Panc1 (cell line): ENCODE measurements around the gene CAPNS1. TPM values are rescaled to one million over a fixed set of nuclear protein-coding genes. Genes with fewer than 3 reads are reported as not detected.

ENCODE experiments used
- ATAC-seq: fragments of 200-7000 bp; cut with Tn5 transposase; 2 replicates; pipeline ENCODE4 v1.9.1; 2020; ENCODE audit warnings: mild to moderate bottlenecking, moderate library complexity
- BruUV-seq: library from RNA; stranded (reverse); fragments of 400-500 nt; replicated peaks from 2 replicates; lab custom pipeline; 2021; lab: Mats Ljungman, UMichigan
- CTCF ChIA-PET: fragments of 300-600 bp; sonication (Branson Sonifier 250); formaldehyde crosslinking; loops from one replicate; lab custom pipeline; 2022; ENCODE audit warnings: antibody characterized with exemption; lab: Charles Lee
- POLR2A ChIA-PET: fragments of 300-600 bp; sonication (Branson Sonifier 250); formaldehyde crosslinking; loops from one replicate; lab custom pipeline; 2022; ENCODE audit warnings: antibody characterized with exemption; lab: Charles Lee
- DNase-seq: peaks from one replicate; pipeline ENCODE4 v3.0.0-alpha.2; 2010; ENCODE audit warnings: low read depth, low spot score
- H3K27ac ChIP-seq: 2 replicates; pipeline ENCODE4 v1.5.1; 2011; ENCODE audit warnings: mild to moderate bottlenecking, low read length, inconsistent platforms
- H3K27me3 ChIP-seq: fragments of 200-500 bp; sonication (Bioruptor generic); 2 replicates; pipeline ENCODE4 v1.6.0; 2014; ENCODE audit warnings: low read length, inconsistent platforms; ENCODE audit not compliant: control insufficient read depth, insufficient read depth
- H3K36me3 ChIP-seq: fragments of 200-500 bp; sonication (Bioruptor generic); 2 replicates; pipeline ENCODE4 v1.5.1; 2014; ENCODE audit warnings: inconsistent platforms, mild to moderate bottlenecking, low read length, moderate library complexity; ENCODE audit not compliant: control insufficient read depth, insufficient read depth
- H3K4me1 ChIP-seq: 2 replicates; pipeline ENCODE4 v1.5.1; 2011; ENCODE audit warnings: inconsistent platforms, mild to moderate bottlenecking, low read length, moderate library complexity; ENCODE audit not compliant: control insufficient read depth, insufficient read depth
- H3K4me3 ChIP-seq, 2 experiments: 2 replicates each; pipeline ENCODE4 v1.5.1; 2011 to 2012; ENCODE audit warnings: low read depth in 2 of 2, low read length in 2 of 2, mild to moderate bottlenecking in 2 of 2, inconsistent platforms in 1 of 2, moderate library complexity in 1 of 2
- H3K9me3 ChIP-seq: fragments of 200-500 bp; sonication (Bioruptor generic); 2 replicates; pipeline ENCODE4 v1.5.1; 2014; ENCODE audit warnings: low read depth, mild to moderate bottlenecking, inconsistent platforms, low read length, moderate library complexity; ENCODE audit not compliant: control insufficient read depth, insufficient read depth
- POLR2AphosphoS5 ChIP-seq: IDR thresholded peaks from 2 replicates; pipeline ENCODE4 v1.6.1; 2012; ENCODE audit warnings: mild to moderate bottlenecking, low read depth, low read length, moderate library complexity
- SIN3A ChIP-seq: IDR thresholded peaks from 2 replicates; pipeline ENCODE4 v1.6.1; 2012; ENCODE audit warnings: low read depth, mild to moderate bottlenecking, low read length, moderate library complexity, borderline replicate concordance; ENCODE audit not compliant: insufficient read depth
- TCF7L2 ChIP-seq: IDR thresholded peaks from 2 replicates; pipeline ENCODE4 v1.6.1; 2011; ENCODE audit warnings: mild to moderate bottlenecking, low read depth, low read length, inconsistent platforms
- in situ Hi-C: cut with HindIII; loops from 2 replicates; pipeline ENCODE4 v1.10.0; 2016; ENCODE audit warnings: low sequenced_read_pairs, low pct_unique_long_range_greater_than_20kb
- intact Hi-C: fragments of 100-400 bp; cut with micrococcal nuclease; formaldehyde crosslinking; loops from one replicate; pipeline ENCODE4 v1.10.0; 2022; ENCODE audit not compliant: unreplicated experiment
- total RNA-seq: library from RNA; stranded (reverse); gene quantifications from one replicate; pipeline ENCODE4 v1.2.1, GENCODE V29; 2021; ENCODE audit not compliant: unreplicated experiment
- TF ChIP-seq, protein P1 (sequence below), 2 experiments: IDR thresholded peaks; 2 replicates each; pipeline ENCODE4 v1.6.1; 2011 to 2012; ENCODE audit warnings: low read depth in 2 of 2, control low read depth in 1 of 2, low read length in 1 of 2, mild to moderate bottlenecking in 1 of 2, moderate library complexity in 1 of 2; ENCODE audit not compliant: insufficient read depth in 1 of 2
- TF ChIP-seq, protein P2 (sequence below): fragments of 450-650 bp; IDR thresholded peaks from 2 replicates; pipeline ENCODE4 v1.5.1; 2017; ENCODE audit warnings: mild to moderate bottlenecking

The CAPNS1 gene
- total RNA-seq, 1 experiment from 2014 or later = 1,158 TPM

DNA sequence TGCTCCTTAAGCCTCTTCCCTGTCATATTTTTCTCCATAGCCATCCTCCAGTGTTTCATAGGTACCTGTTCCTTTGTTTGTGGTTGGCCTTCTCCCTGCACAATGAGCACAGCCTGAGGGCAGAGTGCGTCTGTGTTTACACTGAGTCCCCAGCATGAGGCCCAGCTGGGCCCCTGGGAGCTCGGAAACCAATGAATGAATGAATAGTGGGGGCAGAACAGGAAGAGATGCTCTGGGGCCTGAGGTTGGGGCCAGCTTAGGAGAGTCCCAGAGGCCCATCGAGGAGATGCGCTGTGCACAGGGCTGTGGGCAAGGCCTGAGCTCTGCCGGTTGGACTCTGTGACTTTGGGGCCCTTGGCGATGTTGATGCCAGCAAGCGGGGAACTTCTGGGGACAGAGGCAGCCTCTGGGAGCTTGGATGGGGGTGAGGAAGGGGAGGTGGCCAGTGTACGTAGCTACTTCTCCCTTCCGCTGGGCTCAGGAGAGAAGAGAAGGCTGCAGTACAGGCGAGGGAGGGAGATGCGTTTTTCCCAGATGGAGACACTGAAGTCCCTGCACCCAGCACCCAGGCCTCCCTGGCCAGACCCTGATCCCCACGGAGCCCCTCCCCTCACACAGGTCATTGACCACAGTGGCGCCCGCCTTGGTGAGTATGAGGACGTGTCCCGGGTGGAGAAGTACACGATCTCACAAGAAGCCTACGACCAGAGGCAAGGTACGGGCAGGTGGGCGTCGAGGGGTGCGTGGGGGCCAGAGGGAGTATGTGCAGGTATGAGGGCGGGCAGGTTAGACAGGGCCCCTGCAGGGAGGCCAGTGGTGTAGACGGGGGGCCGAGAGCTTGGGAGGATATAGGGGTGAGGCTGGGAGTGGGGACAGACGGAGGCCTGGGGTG, 19.5 kb upstream of the CAPNS1 start:
- DNase-seq (no peak), ATAC-seq (no peak)
- Histone ChIP-seq H3K27me3 (no peaks in the 10 kb centered on the region), H3K4me3 (no peak overlapping the region), H3K36me3 (peaks cover 11% of the 10 kb centered on the region; the same call in 1 of the 2 replicates), H3K27ac (no peak overlapping the region), H3K4me1 (peaks cover 9% of the 10 kb centered on the region), H3K9me3 (no peaks in the 10 kb centered on the region)
- BruUV-seq = no TSS peak
- in situ Hi-C loops (no loop called here), intact Hi-C loops (no loop called here)
- ChIA-PET CTCF (no interaction called here), POLR2A (no interaction called here)
- TF ChIP-seq, protein P1, sequence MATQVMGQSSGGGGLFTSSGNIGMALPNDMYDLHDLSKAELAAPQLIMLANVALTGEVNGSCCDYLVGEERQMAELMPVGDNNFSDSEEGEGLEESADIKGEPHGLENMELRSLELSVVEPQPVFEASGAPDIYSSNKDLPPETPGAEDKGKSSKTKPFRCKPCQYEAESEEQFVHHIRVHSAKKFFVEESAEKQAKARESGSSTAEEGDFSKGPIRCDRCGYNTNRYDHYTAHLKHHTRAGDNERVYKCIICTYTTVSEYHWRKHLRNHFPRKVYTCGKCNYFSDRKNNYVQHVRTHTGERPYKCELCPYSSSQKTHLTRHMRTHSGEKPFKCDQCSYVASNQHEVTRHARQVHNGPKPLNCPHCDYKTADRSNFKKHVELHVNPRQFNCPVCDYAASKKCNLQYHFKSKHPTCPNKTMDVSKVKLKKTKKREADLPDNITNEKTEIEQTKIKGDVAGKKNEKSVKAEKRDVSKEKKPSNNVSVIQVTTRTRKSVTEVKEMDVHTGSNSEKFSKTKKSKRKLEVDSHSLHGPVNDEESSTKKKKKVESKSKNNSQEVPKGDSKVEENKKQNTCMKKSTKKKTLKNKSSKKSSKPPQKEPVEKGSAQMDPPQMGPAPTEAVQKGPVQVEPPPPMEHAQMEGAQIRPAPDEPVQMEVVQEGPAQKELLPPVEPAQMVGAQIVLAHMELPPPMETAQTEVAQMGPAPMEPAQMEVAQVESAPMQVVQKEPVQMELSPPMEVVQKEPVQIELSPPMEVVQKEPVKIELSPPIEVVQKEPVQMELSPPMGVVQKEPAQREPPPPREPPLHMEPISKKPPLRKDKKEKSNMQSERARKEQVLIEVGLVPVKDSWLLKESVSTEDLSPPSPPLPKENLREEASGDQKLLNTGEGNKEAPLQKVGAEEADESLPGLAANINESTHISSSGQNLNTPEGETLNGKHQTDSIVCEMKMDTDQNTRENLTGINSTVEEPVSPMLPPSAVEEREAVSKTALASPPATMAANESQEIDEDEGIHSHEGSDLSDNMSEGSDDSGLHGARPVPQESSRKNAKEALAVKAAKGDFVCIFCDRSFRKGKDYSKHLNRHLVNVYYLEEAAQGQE (IDR thresholded peaks at IDR 0.05; ENCODE audit: insufficient read depth in 1 of 2, low read depth in 2 of 2, low read length in 1 of 2) = no peak
- TF ChIP-seq, protein P2, sequence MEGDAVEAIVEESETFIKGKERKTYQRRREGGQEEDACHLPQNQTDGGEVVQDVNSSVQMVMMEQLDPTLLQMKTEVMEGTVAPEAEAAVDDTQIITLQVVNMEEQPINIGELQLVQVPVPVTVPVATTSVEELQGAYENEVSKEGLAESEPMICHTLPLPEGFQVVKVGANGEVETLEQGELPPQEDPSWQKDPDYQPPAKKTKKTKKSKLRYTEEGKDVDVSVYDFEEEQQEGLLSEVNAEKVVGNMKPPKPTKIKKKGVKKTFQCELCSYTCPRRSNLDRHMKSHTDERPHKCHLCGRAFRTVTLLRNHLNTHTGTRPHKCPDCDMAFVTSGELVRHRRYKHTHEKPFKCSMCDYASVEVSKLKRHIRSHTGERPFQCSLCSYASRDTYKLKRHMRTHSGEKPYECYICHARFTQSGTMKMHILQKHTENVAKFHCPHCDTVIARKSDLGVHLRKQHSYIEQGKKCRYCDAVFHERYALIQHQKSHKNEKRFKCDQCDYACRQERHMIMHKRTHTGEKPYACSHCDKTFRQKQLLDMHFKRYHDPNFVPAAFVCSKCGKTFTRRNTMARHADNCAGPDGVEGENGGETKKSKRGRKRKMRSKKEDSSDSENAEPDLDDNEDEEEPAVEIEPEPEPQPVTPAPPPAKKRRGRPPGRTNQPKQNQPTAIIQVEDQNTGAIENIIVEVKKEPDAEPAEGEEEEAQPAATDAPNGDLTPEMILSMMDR = no peak
- TF ChIP-seq TCF7L2 = no peak
- no peak for TF ChIP-seq POLR2AphosphoS5
- TF ChIP-seq SIN3A = no peak

DNA sequence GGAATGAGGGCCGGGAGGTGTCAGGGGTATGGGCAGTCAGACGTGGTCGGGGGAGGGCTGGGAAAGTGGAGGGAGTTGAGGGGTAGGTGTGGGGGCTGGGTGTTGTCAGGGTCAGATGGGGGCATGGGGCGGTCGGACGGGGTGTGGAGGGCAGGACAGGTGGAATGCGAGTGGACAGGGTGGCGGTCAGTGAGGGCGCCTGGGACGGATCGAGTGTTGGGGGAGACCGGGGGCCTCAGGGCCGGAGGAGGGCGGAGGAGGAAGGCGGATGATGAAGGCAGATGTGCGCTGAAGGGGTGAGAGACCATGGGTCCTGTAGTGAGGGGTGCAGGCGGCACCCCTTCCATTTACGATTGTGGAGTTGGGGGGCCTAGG, 18.9 kb upstream of the CAPNS1 start:
- H3K4me1 ChIP-seq = peaks cover 9% of the 10 kb centered on the region
- DNase-seq = no peak
- no TSS peak for BruUV-seq
- intact Hi-C loops (no loop called here), in situ Hi-C loops (no loop called here)
- peaks cover 16% of the 10 kb centered on the region; the same call in 1 of the 2 replicates for H3K36me3 ChIP-seq
- no peaks in the 10 kb centered on the region for H3K9me3 ChIP-seq
- POLR2A ChIA-PET = no interaction called here
- ATAC-seq = no peak
- H3K4me3 ChIP-seq = no peak overlapping the region
- CTCF ChIA-PET = no interaction called here
- no peak overlapping the region for H3K27ac ChIP-seq
- TF ChIP-seq, protein P1 (IDR thresholded peaks at IDR 0.05; ENCODE audit: insufficient read depth in 1 of 2, low read depth in 2 of 2, low read length in 1 of 2) = no peak
- TF ChIP-seq POLR2AphosphoS5 (no peak), TCF7L2 (no peak), SIN3A (no peak)
- TF ChIP-seq, protein P2 = no peak
- H3K27me3 ChIP-seq = no peaks in the 10 kb centered on the region
